SK-N-SH (cell line): ENCODE results near the gene STON2. TPM values are rescaled to one million over a fixed set of nuclear protein-coding genes. Genes with fewer than 3 reads are reported as not detected.

Experiments
- CTCF ChIA-PET: fragments of 300-600, 350-600 bp; formaldehyde crosslinking; extraction: SDS; loops from one replicate; lab custom pipeline; 2021; lab: Yijun Ruan, JAX
- POLR2A ChIA-PET: fragments of 350-600 bp; sonication (Branson Sonifier 250); formaldehyde crosslinking; extraction: SDS; loops from one replicate; lab custom pipeline; 2020; ENCODE audit warnings: antibody characterized with exemption, inconsistent platforms; lab: Yijun Ruan, JAX
- DNase-seq: peaks from one replicate; pipeline ENCODE4 v3.0.0; 2012
- H2AFZ ChIP-seq: fragments of 200-600 bp; sonication (generic); 2 replicates; pipeline ENCODE4 v1.8.1; 2016; ENCODE audit warnings: antibody characterized with exemption, mild to moderate bottlenecking, low read depth
- H3F3A ChIP-seq: fragments of 200-600 bp; sonication (generic); replicated peaks from 2 replicates; pipeline ENCODE3; 2016; ENCODE audit warnings: antibody characterized with exemption, mild to moderate bottlenecking; ENCODE audit not compliant: insufficient read depth
- H3K27ac ChIP-seq, 2 experiments: fragments of 200-500 bp in 1 of 2; fragments of 200-600 bp in 1 of 2; sonication (Bioruptor generic) in 1 of 2; sonication (generic), shearing (Covaris generic) in 1 of 2; 2 replicates each; pipeline versions ENCODE4 v1.5.1 to v1.6.1; 2014 to 2016; ENCODE audit warnings: low read depth in 2 of 2, inconsistent platforms in 1 of 2, low read length in 1 of 2, mild to moderate bottlenecking in 1 of 2, mixed read lengths in 1 of 2
- H3K27me3 ChIP-seq: fragments of 200-600 bp; sonication (generic), shearing (Covaris generic); 2 replicates; pipeline ENCODE4 v1.6.1; 2016; ENCODE audit warnings: mixed run types; ENCODE audit not compliant: insufficient read depth
- H3K36me3 ChIP-seq, 2 experiments: fragments of 200-500 bp in 1 of 2; fragments of 200-600 bp in 1 of 2; sonication (Bioruptor generic) in 1 of 2; sonication (generic) in 1 of 2; replicated peaks in 1 of 2; 2 replicates each; pipeline versions ENCODE3 to v1.5.1; 2014 to 2016; ENCODE audit warnings: low read length in 1 of 2, mild to moderate bottlenecking in 1 of 2; ENCODE audit not compliant: insufficient read depth in 2 of 2, control insufficient read depth in 1 of 2
- H3K4me1 ChIP-seq, 2 experiments: fragments of 200-500 bp in 1 of 2; fragments of 200-600 bp in 1 of 2; sonication (Bioruptor generic) in 1 of 2; sonication (generic), shearing (Covaris generic) in 1 of 2; 2 replicates each; pipeline versions ENCODE4 v1.5.1 to v1.6.1; 2014 to 2016; ENCODE audit warnings: low read depth in 1 of 2, low read length in 1 of 2, mixed run types in 1 of 2; ENCODE audit not compliant: insufficient read depth in 2 of 2, control insufficient read depth in 1 of 2
- H3K4me2 ChIP-seq: fragments of 200-600 bp; sonication (generic), shearing (Covaris generic); 2 replicates; pipeline ENCODE4 v1.6.1; 2017; ENCODE audit warnings: mixed run types
- H3K4me3 ChIP-seq, 2 experiments: fragments of 200-500 bp in 1 of 2; fragments of 200-600 bp in 1 of 2; sonication (Bioruptor generic) in 1 of 2; sonication (generic), shearing (Covaris generic) in 1 of 2; 2 replicates each; pipeline versions ENCODE4 v1.5.1 to v1.8.1; 2014 to 2016; ENCODE audit warnings: low read depth in 2 of 2, inconsistent platforms in 1 of 2, low read length in 1 of 2, mild to moderate bottlenecking in 1 of 2, mixed read lengths in 1 of 2, moderate library complexity in 1 of 2
- H3K79me2 ChIP-seq: fragments of 200-600 bp; sonication (generic); 2 replicates; pipeline ENCODE4 v1.8.1; 2017; ENCODE audit warnings: mild to moderate bottlenecking; ENCODE audit not compliant: insufficient read depth
- H3K9ac ChIP-seq: fragments of 200-600 bp; sonication (generic); 2 replicates; pipeline ENCODE4 v1.6.1; 2017; ENCODE audit warnings: mixed run types
- H3K9me2 ChIP-seq: fragments of 200-600 bp; sonication (generic); 2 replicates; pipeline ENCODE4 v1.6.1; 2017; ENCODE audit warnings: mixed run types
- H3K9me3 ChIP-seq: fragments of 200-600 bp; sonication (generic); 2 replicates; pipeline ENCODE4 v1.6.1; 2017; ENCODE audit warnings: mixed run types, mild to moderate bottlenecking, moderate library complexity
- H4K20me1 ChIP-seq: fragments of 200-600 bp; sonication (generic); 2 replicates; pipeline ENCODE4 v1.6.1; 2017; ENCODE audit warnings: mild to moderate bottlenecking, mixed run types; ENCODE audit not compliant: insufficient read depth
- CHD2 ChIP-seq: fragments of 150-350 bp; IDR thresholded peaks from 2 replicates; pipeline ENCODE4 v1.6.1; 2018; ENCODE audit warnings: low read length; ENCODE audit not compliant: partially characterized antibody
- MAX ChIP-seq: IDR thresholded peaks from 2 replicates; pipeline ENCODE4 v1.4.0; 2012; ENCODE audit warnings: low read depth
- MXI1 ChIP-seq: IDR thresholded peaks from 2 replicates; pipeline ENCODE4 v1.6.1; 2012; ENCODE audit warnings: mild to moderate bottlenecking, low read depth, low read length, improper control_type of control experiment
- POLR2AphosphoS5 ChIP-seq: IDR thresholded peaks from 2 replicates; pipeline ENCODE4 v1.6.1; 2012; ENCODE audit warnings: low read depth, low read length
- RCOR1 ChIP-seq: fragments of 150-350 bp; IDR thresholded peaks from 2 replicates; pipeline ENCODE4 v1.6.1; 2017; ENCODE audit warnings: antibody characterized with exemption, low read length
- SIN3A ChIP-seq: IDR thresholded peaks from 2 replicates; pipeline ENCODE4 v1.6.1; 2012; ENCODE audit warnings: low read depth, mild to moderate bottlenecking, low read length, moderate library complexity, borderline replicate concordance
- SMC3 ChIP-seq: IDR thresholded peaks from 2 replicates; pipeline ENCODE4 v1.6.1; 2012; ENCODE audit warnings: low read depth, low read length, improper control_type of control experiment
- TCF12 ChIP-seq: IDR thresholded peaks from 2 replicates; pipeline ENCODE4 v1.4.0; 2012
- WGBS: methylation state at CpG from one replicate; pipeline ENCODE4 v1.1.6; 2017; ENCODE audit warnings: low lambda C conversion rate; 5-methylcytosine and 5-hydroxymethylcytosine counted together
- polyA plus RNA-seq, 3 experiments: library from polyadenylated mRNA; depleted of rRNA; stranded (reverse); fragments of >200 nt; gene quantifications; 2 replicates each; pipeline ENCODE4 v1.2.3, GENCODE V29; 2012
- TF ChIP-seq, protein P1 (sequence below): IDR thresholded peaks from 2 replicates; pipeline ENCODE4 v1.6.1; 2012; ENCODE audit warnings: mild to moderate bottlenecking, low read depth, low read length, moderate library complexity

Gene STON2
- polyA plus RNA-seq, 1 of the 3 experiments (the other 2 are of a cell fraction), result not detected

DNA sequence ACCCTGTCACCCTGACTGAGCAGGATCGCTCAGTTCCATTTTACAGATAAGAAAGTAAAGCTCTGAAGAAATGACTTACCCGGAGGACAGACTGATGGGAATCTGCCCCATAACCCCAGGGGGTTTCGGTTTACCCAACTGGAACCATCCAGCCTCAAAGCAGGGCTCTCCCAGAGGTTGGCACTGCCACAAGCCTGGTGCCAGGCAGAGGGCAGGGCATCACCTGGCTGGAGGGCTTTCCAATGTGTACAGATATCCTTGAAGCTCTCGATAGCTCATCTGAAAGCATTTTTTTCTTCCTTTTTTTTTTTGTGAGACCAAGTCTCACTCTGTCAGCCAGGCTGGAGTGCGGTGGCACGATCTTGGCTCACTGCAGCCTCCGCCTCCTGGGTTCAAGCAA, 33.2 kb downstream of the STON2 start:
- Histone ChIP-seq H4K20me1 (no peaks in the 10 kb centered on the region), H3K27me3 (no peaks in the 10 kb centered on the region), H3K9me2 (no peaks in the 10 kb centered on the region), H3K36me3 (no peaks in the 10 kb centered on the region), H3K4me1 (peaks cover 0 to 10% of the 10 kb centered on the region in 2 experiments; a peak in 2 of 4 replicates), H3K27ac (no peak overlapping the region), H3K4me2 (no peak overlapping the region), H3K9me3 (no peaks in the 10 kb centered on the region), H3K9ac (no peak overlapping the region), H3K4me3 (no peak overlapping the region), H3F3A (no peaks in the 10 kb centered on the region), H2AFZ (no peak overlapping the region), H3K79me2 (no peaks in the 10 kb centered on the region)
- ChIA-PET POLR2A (no interaction called here), CTCF (no interaction called here)
- WGBS, result 56% methylated on average over 7 of the region's 7 CpGs
- no peak for TF ChIP-seq SMC3
- TF ChIP-seq, protein P1, sequence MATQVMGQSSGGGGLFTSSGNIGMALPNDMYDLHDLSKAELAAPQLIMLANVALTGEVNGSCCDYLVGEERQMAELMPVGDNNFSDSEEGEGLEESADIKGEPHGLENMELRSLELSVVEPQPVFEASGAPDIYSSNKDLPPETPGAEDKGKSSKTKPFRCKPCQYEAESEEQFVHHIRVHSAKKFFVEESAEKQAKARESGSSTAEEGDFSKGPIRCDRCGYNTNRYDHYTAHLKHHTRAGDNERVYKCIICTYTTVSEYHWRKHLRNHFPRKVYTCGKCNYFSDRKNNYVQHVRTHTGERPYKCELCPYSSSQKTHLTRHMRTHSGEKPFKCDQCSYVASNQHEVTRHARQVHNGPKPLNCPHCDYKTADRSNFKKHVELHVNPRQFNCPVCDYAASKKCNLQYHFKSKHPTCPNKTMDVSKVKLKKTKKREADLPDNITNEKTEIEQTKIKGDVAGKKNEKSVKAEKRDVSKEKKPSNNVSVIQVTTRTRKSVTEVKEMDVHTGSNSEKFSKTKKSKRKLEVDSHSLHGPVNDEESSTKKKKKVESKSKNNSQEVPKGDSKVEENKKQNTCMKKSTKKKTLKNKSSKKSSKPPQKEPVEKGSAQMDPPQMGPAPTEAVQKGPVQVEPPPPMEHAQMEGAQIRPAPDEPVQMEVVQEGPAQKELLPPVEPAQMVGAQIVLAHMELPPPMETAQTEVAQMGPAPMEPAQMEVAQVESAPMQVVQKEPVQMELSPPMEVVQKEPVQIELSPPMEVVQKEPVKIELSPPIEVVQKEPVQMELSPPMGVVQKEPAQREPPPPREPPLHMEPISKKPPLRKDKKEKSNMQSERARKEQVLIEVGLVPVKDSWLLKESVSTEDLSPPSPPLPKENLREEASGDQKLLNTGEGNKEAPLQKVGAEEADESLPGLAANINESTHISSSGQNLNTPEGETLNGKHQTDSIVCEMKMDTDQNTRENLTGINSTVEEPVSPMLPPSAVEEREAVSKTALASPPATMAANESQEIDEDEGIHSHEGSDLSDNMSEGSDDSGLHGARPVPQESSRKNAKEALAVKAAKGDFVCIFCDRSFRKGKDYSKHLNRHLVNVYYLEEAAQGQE, result no peak
- no peak for TF ChIP-seq CHD2
- no peak for TF ChIP-seq TCF12
- no peak for TF ChIP-seq RCOR1
- no peak for TF ChIP-seq POLR2AphosphoS5
- no peak for DNase-seq

DNA sequence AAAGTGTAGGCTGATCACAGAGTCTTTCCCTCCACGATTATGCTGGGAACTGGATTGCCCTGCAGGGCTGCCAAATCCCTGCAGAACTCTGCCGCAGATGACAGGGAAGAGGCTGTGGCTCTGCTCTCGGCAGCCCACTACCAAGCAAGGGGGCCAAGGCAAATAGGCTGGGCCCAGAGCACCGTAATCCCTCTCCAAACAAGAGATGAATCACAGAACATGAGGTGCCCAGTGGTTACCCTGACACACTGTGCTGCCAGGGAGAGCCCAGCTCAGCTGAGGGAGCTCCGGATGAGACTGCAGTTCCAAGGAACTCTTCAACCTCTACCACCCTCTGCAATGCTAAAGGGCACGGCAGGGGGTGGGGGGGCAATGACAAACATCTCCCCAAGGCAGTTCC, 33.9 kb downstream of the STON2 start:
- Histone ChIP-seq H4K20me1 (no peaks in the 10 kb centered on the region), H3K36me3 (no peaks in the 10 kb centered on the region), H3K4me2 (no peak overlapping the region), H3K4me1 (peaks cover 0 to 10% of the 10 kb centered on the region in 2 experiments; a peak in 2 of 4 replicates), H3K9ac (no peak overlapping the region), H3K9me3 (no peaks in the 10 kb centered on the region), H2AFZ (no peak overlapping the region), H3K79me2 (no peaks in the 10 kb centered on the region), H3K27me3 (no peaks in the 10 kb centered on the region), H3K9me2 (no peaks in the 10 kb centered on the region), H3F3A (no peaks in the 10 kb centered on the region), H3K27ac (no peak overlapping the region)
- POLR2A ChIA-PET, result no interaction called here
- 38% methylated on average over 5 of the region's 6 CpGs for WGBS
- TF ChIP-seq SIN3A, result no peak
- TF ChIP-seq MAX, result no peak
- TF ChIP-seq MXI1, result no peak
- TF ChIP-seq, protein P1, result no peak
- TF ChIP-seq, all 33 proteins: peak for 0
- no peak for DNase-seq
- no peak overlapping the region for H3K4me3 ChIP-seq
- CTCF ChIA-PET, result interaction anchor here (0.8 kb wide), 1 partner anchor 86 kb away, joined by 3 read pairs; no protein-coding TSS in a partner anchor
